Activated CD8-positive, alpha-beta memory T cell treated with anti-CD3 and anti-CD28 coated beads, Interleukin-2, amount 50 U/mL, for 48 hours (primary cell): ENCODE results near the gene ACBD6.
A peak's percentile ranks its signal among the peaks of the same experiment; 100 is the strongest.

Experiments
- DNase-seq: peaks from one replicate; pipeline ENCODE4 v3.0.0-alpha.2; 2020

The ACBD6 gene

GRCh38 chr1:180252638-180253536, 249.5 kb downstream of the ACBD6 start:
- DNase-seq, result peak; percentile 89

- DNase-seq, result no peak
Measured at GRCh38 chr1:180251526-180252305, 250.7 kb downstream of the ACBD6 start.

GRCh38 chr1:180250883-180251509, 251.4 kb downstream of the ACBD6 start:
- DNase-seq, result no peak

- no peak for DNase-seq
Measured at GRCh38 chr1:180250499-180250770, 251.9 kb downstream of the ACBD6 start.

- DNase-seq, result no peak
Measured at GRCh38 chr1:180249725-180250498, 252.5 kb downstream of the ACBD6 start.

GRCh38 chr1:180248731-180249681, 253.4 kb downstream of the ACBD6 start:
- no peak for DNase-seq

GRCh38 chr1:180248176-180248575, 254.2 kb downstream of the ACBD6 start:
- DNase-seq, result no peak

GRCh38 chr1:180247580-180247979, 254.8 kb downstream of the ACBD6 start:
- DNase-seq, result no peak

- no peak for DNase-seq
Measured at GRCh38 chr1:180247061-180247460, 255.3 kb downstream of the ACBD6 start.

GRCh38 chr1:180246579-180246978, 255.8 kb downstream of the ACBD6 start:
- no peak for DNase-seq

GRCh38 chr1:180244840-180245239, 257.5 kb downstream of the ACBD6 start:
- DNase-seq, result no peak

- DNase-seq, result no peak
Measured at GRCh38 chr1:180243517-180244221, 258.7 kb downstream of the ACBD6 start.

- no peak for DNase-seq
Measured at GRCh38 chr1:180241716-180242544, 260.4 kb downstream of the ACBD6 start.

GRCh38 chr1:180239145-180240096, 263.0 kb downstream of the ACBD6 start:
- no peak for DNase-seq

GRCh38 chr1:180238675-180239074, 263.7 kb downstream of the ACBD6 start:
- no peak for DNase-seq
